PC-9 (cell line): Measurements from ENCODE around the gene FGFR2. TPM values are rescaled to one million over a fixed set of nuclear protein-coding genes. Genes with fewer than 3 reads are reported as not detected.

ENCODE experiments used
- BruUV-seq: library from RNA; stranded (reverse); fragments of 400-500 nt; replicated peaks from 2 replicates; lab custom pipeline; 2021; lab: Mats Ljungman, UMichigan
- CTCF ChIA-PET: fragments of 300-600 bp; sonication (Branson Sonifier 250); formaldehyde crosslinking; loops from one replicate; lab custom pipeline; 2022; ENCODE audit warnings: antibody characterized with exemption; lab: Charles Lee
- POLR2A ChIA-PET: fragments of 300-600 bp; sonication (Branson Sonifier 250); formaldehyde crosslinking; loops from one replicate; lab custom pipeline; 2022; ENCODE audit warnings: antibody characterized with exemption; ENCODE audit not compliant: unreplicated experiment; lab: Charles Lee
- DNase-seq, 2 experiments: peaks; one replicate each; pipeline versions ENCODE4 v3.0.0 to v3.0.0-alpha.2; 2015 to 2022; ENCODE audit warnings: mixed read lengths in 1 of 2
- H2AFZ ChIP-seq: fragments of 200-600 bp; sonication (generic); 2 replicates; pipeline ENCODE4 v1.8.1; 2017; ENCODE audit warnings: antibody characterized with exemption
- H3F3A ChIP-seq: fragments of 200-600 bp; sonication (generic); 2 replicates; pipeline ENCODE4 v1.8.1; 2017; ENCODE audit warnings: antibody characterized with exemption, mild to moderate bottlenecking, low read depth; ENCODE audit not compliant: insufficient read depth
- H3K27ac ChIP-seq: fragments of 200-600 bp; sonication (generic); 2 replicates; pipeline ENCODE4 v1.6.1; 2016; ENCODE audit warnings: mixed run types
- H3K27me3 ChIP-seq: fragments of 200-600 bp; sonication (generic); 2 replicates; pipeline ENCODE4 v1.6.1; 2016; ENCODE audit warnings: low read depth, mixed run types; ENCODE audit not compliant: insufficient read depth
- H3K36me3 ChIP-seq: fragments of 200-600 bp; sonication (generic); 2 replicates; pipeline ENCODE4 v1.6.1; 2016; ENCODE audit warnings: low read depth, mixed run types
- H3K4me1 ChIP-seq: fragments of 200-600 bp; sonication (generic); replicated peaks from 2 replicates; pipeline ENCODE4 v1.6.1; 2016; ENCODE audit warnings: mixed run types; ENCODE audit not compliant: insufficient read depth
- H3K4me2 ChIP-seq: fragments of 200-600 bp; sonication (generic); 2 replicates; pipeline ENCODE4 v1.6.1; 2017; ENCODE audit warnings: mixed run types
- H3K4me3 ChIP-seq: fragments of 200-600 bp; sonication (generic); 2 replicates; pipeline ENCODE4 v1.6.1; 2016; ENCODE audit warnings: mixed run types
- H3K79me2 ChIP-seq: fragments of 200-600 bp; sonication (generic); 2 replicates; pipeline ENCODE4 v1.6.1; 2017; ENCODE audit warnings: low read depth, mixed run types
- H3K9me2 ChIP-seq: fragments of 200-600 bp; sonication (generic); 2 replicates; pipeline ENCODE4 v1.8.1; 2017; ENCODE audit warnings: mild to moderate bottlenecking; ENCODE audit not compliant: insufficient read depth
- H3K9me3 ChIP-seq: fragments of 200-600 bp; sonication (generic); 2 replicates; pipeline ENCODE4 v1.8.1; 2016; ENCODE audit warnings: low read depth; ENCODE audit not compliant: insufficient read depth
- H4K20me1 ChIP-seq: fragments of 200-600 bp; sonication (generic); 2 replicates; pipeline ENCODE4 v1.8.1; 2017; ENCODE audit not compliant: insufficient read depth
- CTCF ChIP-seq: fragments of 200-600 bp; sonication (generic); conservative IDR thresholded peaks from 2 replicates; pipeline ENCODE4 v1.6.1; 2017; ENCODE audit warnings: mixed run types, antibody characterized with exemption, mild to moderate bottlenecking, moderate library complexity
- EZH2 ChIP-seq: fragments of 200-600 bp; sonication (generic); IDR thresholded peaks from 2 replicates; pipeline ENCODE4 v1.8.0; 2017; ENCODE audit warnings: antibody characterized with exemption, low read depth
- intact Hi-C: fragments of 100-400 bp; cut with micrococcal nuclease; formaldehyde crosslinking; loops from one replicate; pipeline ENCODE4 v1.10.0; 2022; ENCODE audit not compliant: unreplicated experiment
- total RNA-seq: library from RNA; stranded (reverse); gene quantifications from 2 replicates; pipeline ENCODE4 v1.2.3, GENCODE V29; 2021

FGFR2 gene
- total RNA-seq, 1 experiment from 2014 or later, result not detected

GRCh38 chr10:121444520-121445165 is 153.6 kb downstream of the FGFR2 start:
- intact Hi-C loops, result no loop called here
- Histone ChIP-seq H3K4me1 (no peaks in the 10 kb centered on the region), H3K27ac (no peak overlapping the region), H3K9me2 (no peaks in the 10 kb centered on the region), H4K20me1 (no peaks in the 10 kb centered on the region), H3K4me3 (no peak overlapping the region), H3K4me2 (no peak overlapping the region), H3K27me3 (no peaks in the 10 kb centered on the region), H3F3A (no peaks in the 10 kb centered on the region), H3K36me3 (no peaks in the 10 kb centered on the region), H2AFZ (no peak overlapping the region), H3K79me2 (no peaks in the 10 kb centered on the region), H3K9me3 (no peaks in the 10 kb centered on the region)
- ChIA-PET CTCF (no interaction called here), POLR2A (no interaction called here)
- no TSS peak for BruUV-seq
- DNase-seq, result no peak
- TF ChIP-seq EZH2, result no peak

GRCh38 chr10:121442086-121442935 is 155.9 kb downstream of the FGFR2 start:
- POLR2A ChIA-PET, result no interaction called here
- no peak for DNase-seq
- no peaks in the 10 kb centered on the region for H3K36me3 ChIP-seq
- CTCF ChIA-PET, result no interaction called here
- no peaks in the 10 kb centered on the region for H3F3A ChIP-seq
- no peaks in the 10 kb centered on the region for H4K20me1 ChIP-seq
- peaks cover 3% of the 10 kb centered on the region; the same call in 1 of the 2 replicates for H3K27me3 ChIP-seq
- no peaks in the 10 kb centered on the region for H3K4me1 ChIP-seq
- H3K4me2 ChIP-seq, result no peak overlapping the region
- no peaks in the 10 kb centered on the region for H3K9me3 ChIP-seq
- H3K9me2 ChIP-seq, result no peaks in the 10 kb centered on the region
- no peak overlapping the region for H2AFZ ChIP-seq
- H3K27ac ChIP-seq, result no peak overlapping the region
- TF ChIP-seq CTCF, result no peak
- no peak for TF ChIP-seq EZH2
- BruUV-seq, result no TSS peak
- no peaks in the 10 kb centered on the region for H3K79me2 ChIP-seq
- intact Hi-C loops, result no loop called here
- H3K4me3 ChIP-seq, result no peak overlapping the region

- no peaks in the 10 kb centered on the region for H4K20me1 ChIP-seq
- no peak for TF ChIP-seq CTCF
- TF ChIP-seq EZH2, result no peak
- no peak overlapping the region for H2AFZ ChIP-seq
- no peaks in the 10 kb centered on the region for H3K36me3 ChIP-seq
- no peak for DNase-seq
- BruUV-seq, result no TSS peak
- H3K27ac ChIP-seq, result no peak overlapping the region
- intact Hi-C loops, result no loop called here
- no peak overlapping the region for H3K4me3 ChIP-seq
- peaks cover 17% of the 10 kb centered on the region; the same call in 1 of the 2 replicates for H3K27me3 ChIP-seq
- CTCF ChIA-PET, result no interaction called here
- H3K9me2 ChIP-seq, result no peaks in the 10 kb centered on the region
- H3K79me2 ChIP-seq, result no peaks in the 10 kb centered on the region
- H3F3A ChIP-seq, result no peaks in the 10 kb centered on the region
- H3K9me3 ChIP-seq, result no peaks in the 10 kb centered on the region
- H3K4me1 ChIP-seq, result no peaks in the 10 kb centered on the region
- no peak overlapping the region for H3K4me2 ChIP-seq
- POLR2A ChIA-PET, result no interaction called here
Observed at GRCh38 chr10:121440461-121440860, 157.8 kb downstream of the FGFR2 start.
